Stimulated activated CD8-positive, alpha-beta memory T cell treated with anti-CD3 and anti-CD28 coated beads, Interleukin-12 subunit alpha, Interleukin-12 subunit beta, amount 100 ng/mL, for 4 hours (primary cell): ENCODE data around the gene MEIS2.

Source experiments
- DNase-seq: peaks from one replicate; pipeline ENCODE4 v3.0.0-alpha.2; 2020; ENCODE audit warnings: low read depth

MEIS2 gene

DNA sequence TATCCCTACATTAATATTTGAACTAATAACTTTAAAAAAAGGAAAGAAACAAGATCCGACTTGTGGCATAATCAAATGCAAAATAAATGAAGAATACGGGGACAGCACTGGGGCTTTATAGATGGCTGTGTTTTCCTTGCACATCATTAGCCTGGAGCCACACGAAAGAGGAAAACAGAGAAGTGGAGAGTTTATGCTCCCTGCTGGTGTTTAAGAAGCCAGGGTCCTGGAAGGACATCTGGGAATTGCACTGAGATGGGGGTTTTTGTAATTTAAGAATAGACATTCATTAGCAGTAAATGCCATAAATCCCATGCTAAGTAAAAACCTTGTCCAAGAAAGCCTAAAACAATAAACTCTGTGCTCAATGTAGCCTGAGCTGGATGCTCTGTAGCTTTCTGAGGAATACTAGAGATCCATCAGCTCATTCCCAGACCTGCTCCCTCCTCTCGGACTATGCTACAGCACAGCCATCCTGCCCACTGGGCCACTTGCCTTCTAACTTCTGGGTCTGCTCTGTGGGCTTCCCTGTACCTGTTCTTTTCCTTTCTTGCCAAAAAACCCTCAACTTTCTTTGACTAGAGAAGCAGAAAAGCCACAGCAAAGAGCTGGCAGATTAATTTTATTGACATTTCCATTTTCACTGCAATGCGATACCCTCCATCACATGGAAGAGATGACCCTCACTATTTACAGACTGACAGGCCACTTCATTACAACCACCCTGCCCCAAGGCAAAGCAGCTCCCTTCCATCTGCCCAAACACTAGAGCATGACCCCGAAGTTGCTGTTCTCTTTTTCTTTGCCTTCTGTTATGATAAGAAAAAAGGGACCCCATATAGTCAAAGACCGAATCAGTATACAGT lies 62.3 kb downstream of the MEIS2 start:
- no peak for DNase-seq

DNA sequence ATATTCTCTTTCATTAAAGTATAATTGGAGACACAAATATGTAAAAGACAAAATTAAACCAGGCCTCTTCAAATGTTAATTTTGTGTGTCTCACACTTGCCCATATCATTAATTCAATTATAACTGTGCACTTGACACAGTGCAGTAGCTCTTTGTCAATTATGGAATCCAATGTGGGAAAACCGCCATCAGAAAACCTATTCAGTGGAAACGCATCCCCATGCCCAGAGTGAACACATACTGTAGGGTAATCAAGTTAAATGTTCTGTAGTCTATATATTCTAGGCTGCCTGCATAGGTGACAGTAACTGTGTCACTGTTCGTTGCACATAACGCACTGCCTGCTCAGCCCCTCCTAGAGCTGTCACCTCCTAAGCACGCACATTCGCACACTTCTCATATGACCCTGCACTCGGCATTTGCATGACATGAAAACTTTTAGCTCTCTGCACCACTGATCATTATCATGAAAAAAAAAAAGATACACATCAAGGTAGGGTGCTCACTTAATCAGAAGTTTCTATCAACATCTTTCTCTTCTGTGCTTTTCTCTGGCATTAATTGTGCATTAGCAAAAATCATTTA lies 63.2 kb downstream of the MEIS2 start:
- DNase-seq: no peak

DNA sequence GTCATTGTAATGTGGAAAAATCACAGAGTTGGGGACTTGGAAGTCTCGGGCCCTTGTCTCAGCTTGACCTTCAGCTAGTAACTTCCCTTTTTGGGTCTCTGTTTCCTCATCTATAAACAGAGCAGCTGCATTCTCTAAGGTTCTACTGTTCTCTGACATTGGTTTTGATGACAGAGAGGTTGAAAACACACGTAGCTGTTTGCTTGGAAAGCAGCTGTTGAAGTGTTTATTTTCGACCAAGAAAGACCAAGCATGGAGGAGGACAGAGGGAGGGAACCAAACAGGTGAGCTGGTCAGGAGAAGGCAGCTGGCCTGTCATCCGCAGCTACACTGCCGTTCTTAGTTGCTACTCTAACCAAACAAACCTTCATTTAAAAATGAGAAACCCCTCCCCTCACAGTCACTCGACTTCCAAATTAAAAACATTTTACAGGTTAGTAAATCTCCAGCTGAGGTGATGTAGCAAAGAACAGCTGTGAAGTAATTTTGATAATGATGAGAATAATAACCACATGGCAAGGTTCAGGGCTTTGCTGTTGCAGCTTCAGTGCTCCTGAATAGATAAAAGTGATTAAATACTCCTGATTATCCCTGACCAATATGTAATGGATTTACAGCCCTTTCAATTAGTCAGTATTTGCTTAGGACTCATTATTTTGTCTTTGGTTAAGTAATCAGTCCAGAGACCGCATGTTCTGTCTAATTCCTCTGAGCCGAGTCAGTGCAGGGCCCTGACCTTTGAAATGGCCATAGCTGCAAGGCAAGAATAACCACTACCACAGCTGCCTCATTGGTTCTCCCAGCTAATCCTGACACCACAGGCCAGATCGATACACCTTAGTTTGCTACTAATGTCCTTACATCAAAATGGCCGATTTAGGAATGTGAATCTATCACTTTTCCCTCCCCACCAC lies 65.3 kb downstream of the MEIS2 start:
- DNase-seq: no peak

DNA sequence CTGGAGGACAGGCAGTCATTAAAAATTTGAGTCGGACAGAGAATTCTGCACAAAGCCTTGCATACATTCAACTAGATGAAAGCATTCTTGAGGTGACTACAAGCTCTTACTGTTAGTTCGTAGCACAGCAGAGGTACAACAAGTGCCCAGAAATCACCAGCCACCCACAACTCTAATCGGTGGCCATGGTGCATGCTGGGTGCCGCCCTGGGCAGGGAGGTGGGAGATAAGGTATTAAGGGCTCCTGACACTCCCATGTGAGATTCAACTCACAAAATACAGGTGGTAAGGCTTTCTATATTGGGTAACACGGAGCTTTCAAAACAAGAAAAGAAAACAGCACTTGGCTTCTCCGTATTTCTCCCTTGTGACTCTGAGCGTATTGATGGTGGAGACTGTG lies 66.0 kb downstream of the MEIS2 start:
- no peak for DNase-seq

DNA sequence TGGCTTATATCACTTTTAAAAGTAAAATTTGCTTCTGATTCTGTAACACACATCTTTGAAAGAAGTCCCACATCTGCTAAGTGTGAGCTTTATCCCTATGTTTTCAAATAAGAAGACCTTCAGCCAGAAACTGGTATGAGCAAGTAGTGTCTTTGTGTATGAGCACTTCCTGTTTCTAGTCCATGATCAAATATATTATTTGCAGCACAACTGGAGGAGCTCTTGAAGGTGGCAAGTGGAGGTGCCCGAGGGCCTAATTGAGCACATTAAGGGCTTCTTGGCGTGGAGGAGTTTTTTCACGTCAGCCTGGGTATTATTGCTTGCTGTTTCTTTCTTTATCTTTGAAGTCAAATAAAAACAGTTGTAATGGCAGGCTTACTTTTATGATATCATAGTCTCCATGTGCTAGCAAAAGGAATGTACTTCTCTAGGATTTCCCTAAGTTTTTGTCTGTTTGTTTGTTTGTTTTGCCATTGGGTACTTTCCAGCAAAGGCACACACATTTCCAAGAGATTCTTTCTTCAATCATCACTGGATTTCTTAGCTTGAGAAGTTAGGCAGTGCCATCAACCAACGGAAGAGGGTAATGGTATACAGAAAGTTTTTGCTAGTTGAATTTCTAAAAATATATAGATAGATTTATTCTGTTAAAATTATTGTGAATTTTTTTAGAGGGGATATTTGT lies 68.1 kb downstream of the MEIS2 start:
- no peak for DNase-seq

DNA sequence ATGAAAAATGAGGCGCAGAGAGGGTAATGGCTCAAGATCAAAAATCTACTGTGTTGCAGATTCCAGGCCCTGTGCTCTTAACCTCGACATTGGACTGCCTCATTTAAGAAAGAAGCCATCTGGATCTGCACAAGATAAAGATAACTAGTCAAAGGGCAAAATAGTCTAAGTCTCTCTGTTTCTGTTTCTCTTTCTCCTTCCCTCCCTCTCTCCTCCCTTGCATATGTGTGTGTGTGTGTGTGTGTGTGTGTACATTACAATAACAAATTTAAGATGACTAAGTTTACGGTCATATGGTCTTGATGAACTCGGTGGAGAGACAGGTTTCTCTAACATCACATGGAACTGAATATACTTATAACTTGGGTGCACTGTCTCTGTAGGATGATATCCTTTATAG lies 69.2 kb downstream of the MEIS2 start:
- DNase-seq: no peak

DNA sequence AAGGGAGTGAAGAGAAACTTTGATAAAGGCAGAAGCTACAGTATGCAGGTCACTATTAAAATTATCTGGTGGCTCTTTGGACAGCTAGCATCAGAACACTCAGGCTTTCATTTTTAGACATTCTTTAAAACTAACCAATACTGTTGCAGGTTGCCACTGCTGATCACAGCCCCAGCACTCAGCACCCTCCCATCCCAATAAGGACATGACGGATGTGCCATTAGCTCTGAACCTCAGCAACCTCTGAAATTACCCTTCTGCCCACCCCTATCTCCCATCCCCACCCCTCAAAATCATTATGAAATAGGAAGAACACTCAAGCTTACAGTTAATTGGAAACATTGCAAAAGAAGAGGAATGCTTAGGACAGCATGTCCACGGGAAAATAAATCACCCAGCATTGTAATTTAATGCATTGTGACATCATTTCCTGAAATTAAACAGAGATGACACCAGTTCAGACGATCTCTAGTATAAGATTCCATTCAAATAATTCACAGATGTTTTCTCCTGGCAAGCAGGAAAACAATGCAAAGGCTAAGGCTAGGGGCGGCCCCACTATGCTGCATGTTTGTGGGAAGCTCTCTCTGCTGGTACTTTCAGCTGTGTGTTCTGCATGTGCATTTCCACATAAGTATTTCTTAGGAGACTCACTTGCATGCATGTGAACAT lies 71.6 kb downstream of the MEIS2 start:
- no peak for DNase-seq

DNA sequence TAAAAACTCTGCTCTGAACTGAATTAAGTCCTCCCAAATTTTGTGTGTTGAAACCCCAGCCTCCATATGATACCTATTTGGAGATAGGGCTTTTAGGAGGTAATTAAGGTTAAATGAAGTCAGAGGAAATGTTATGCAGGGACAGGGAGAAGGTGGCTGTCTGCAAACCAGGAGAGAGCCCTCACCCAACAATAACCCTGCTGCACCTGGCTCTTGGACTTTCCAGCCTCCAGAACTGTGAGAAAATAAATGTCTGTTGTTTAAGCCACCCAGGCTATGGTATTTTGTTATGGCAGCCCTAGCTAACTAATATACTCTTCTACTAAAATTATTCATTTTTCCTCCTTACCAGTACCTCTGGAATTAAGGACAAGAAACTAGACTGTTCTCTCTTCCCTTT lies 79.5 kb downstream of the MEIS2 start:
- DNase-seq: no peak

DNA sequence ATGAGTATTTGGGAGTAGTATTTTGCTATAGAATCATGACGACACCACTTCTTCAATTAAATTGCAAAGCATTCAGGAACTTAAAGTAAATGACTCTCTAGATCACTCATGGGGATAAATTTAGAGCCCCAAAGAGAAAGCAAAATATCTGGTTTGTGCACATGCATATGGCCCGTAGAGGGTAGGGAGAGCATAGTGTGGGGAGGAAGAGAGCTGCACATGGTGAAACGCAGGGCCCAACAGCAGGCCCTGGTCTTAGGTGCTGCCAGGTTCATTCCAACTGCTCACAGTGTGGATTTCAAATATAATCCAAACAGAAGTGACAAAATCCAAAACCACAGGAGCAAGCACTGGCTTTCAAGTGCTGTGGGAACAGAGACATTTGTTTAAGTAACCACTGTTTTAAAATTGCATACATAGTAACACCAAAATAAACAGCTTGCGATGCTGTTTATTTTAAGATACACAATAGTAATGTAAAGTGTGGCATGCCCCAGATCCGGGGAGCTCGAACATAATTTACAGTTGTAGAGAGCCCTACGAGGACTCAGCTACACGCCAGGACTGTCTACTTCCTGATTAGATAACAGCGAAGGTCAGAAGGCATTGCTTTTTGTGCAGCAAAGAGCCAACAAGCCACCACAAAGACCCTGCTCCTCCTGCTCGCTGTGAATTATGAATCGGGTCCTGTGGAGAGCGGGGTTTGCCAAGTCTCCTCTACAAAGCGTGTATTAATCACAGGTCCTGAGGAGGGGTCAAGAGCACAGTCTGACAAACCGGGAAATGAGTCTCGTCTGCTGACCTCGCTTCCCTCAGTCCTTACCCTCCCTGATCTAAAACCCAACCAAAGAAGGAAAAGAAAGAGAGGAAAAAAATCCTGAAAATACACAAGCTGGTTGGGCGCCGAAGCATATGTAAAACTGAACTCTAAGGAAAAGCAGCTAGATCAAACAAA lies 80.6 kb downstream of the MEIS2 start:
- no peak for DNase-seq

DNA sequence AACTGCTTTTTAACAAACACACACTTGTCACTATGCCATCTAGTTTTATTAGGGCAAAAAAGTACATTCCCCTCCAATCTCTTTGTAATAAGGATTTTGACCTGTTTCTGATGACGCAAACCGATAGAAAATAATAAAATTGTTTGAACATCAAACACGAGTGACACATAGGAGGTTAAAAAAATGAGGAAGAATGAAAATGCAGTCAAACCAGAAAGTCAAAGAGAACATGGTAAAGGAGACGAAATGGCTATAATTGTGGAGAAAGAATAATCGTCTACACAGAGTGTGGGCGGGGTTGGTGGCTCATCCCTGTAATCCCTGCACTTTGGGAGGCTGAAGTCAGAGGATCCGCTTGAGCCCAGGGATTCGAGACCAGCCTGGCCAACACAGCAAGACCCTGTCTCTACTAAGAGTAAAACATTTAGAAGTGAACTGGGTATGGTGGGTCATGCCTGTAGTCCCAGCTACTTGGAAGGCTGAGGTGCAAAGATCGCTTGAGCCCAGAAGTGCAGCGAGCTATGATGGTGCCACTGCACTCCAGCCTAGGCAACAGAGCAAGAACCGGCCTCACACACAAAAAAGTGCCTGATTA lies 83.2 kb downstream of the MEIS2 start:
- no peak for DNase-seq

DNA sequence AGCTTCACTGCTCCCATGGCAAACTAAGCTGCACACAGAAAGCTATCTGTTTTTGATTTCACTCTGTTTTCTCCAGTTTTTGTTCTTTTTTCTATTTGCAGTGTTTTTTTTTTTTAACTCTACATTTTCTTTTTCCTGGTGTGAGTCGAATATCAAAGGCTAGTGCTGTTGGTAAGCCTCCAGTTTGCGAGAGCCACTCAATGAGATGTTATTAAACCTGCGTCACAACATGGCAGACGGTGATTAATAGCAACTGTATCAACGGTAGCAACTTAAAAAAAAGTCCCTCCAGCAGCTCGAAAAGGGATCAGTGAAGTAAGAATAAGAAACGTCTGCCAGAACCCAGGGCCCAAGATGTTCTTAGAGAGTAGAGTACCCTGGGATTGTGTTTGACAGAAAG lies 84.1 kb downstream of the MEIS2 start:
- DNase-seq: no peak

DNA sequence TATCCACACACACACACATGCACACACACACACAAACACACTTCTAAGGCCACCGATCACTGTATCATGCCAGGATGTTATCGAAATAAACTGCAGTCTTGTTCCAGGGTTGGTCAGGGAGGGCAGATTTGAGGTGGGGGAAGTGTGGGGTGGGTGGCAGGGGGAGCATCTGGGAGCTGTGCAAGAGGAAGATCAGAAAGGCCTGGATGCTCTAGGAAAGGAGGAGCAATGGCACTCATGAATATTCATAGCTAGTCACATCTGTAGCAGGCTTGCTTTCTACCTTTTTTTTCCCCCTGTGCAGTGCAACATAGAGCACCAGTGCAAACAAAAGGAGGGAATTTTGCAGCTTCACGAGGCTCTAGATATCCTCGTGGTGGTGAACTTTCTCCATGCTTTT lies 84.9 kb downstream of the MEIS2 start:
- DNase-seq: no peak

DNA sequence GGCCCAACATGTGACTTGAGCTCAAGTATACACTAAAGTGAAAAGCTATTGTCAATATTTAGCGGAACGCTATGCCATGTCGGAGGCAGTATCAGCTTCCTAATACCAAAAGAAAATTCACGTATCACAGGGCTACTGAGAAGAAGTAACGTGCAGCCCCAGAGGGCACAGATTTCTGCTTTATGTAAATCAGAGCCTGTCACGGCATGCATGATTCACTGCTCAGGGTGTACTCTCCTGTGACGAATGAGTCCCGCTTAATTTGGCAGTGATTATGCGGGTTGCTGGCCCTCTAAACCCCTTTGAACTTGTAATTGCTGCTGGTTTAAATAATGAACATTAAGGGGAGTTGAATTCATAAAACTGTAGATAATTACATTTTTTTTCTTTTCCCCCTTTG lies 85.3 kb downstream of the MEIS2 start:
- no peak for DNase-seq

DNA sequence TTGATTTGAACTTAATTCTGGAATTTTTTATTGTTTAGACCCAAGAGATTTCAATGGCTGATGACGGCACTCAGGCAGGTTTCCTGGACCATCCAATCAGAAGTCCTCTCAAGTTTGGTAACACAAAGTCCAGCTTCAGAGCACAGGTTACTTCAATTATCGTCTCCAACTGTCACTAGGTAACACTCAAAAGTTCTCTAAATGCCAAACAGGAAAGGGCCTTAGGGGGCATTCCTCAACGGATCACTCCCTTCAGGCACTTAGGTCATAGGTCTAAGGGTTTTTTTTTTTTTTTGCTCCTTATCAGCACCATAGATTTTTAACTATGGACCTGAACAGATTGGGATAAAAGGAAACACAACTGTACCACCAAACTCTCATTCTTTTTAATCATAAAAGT lies 85.8 kb downstream of the MEIS2 start:
- DNase-seq: no peak

DNA sequence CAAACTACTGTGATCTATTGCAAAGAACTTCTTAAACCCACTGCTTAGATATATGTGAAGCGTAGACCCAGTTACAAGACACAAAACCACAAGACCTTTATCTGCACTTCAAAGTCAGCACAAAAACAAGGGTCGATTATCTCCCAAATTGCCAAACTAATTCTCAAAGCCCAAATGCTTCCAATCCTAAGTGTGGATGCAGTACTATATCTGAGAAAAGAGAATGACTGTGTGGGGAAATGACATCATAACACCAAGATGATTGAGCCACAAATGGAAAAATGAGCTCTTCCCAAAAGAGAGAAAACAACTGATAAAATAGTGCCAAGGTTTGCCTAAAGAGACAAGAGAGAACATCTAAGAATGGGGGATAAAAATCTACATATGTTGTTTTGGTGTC lies 86.2 kb downstream of the MEIS2 start:
- no peak for DNase-seq

DNA sequence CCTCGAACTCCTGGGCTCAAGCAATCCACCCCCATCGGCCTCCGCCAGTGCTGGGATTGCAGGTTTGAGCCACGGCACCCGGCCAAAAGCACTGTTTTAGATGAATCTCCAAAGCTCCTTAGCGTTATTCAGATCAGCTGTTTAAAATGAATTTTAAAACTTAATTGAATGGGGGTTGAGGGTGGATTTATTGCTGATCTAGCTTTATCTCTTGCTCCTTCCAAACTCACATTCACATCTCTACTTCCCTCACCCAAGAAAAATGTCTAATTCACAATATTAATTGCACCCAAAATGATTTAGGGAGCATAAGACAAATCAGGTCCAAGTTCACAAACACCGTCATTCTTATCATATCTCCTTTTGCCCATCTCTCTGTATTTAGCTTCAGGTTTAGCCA lies 89.8 kb downstream of the MEIS2 start:
- DNase-seq: no peak

DNA sequence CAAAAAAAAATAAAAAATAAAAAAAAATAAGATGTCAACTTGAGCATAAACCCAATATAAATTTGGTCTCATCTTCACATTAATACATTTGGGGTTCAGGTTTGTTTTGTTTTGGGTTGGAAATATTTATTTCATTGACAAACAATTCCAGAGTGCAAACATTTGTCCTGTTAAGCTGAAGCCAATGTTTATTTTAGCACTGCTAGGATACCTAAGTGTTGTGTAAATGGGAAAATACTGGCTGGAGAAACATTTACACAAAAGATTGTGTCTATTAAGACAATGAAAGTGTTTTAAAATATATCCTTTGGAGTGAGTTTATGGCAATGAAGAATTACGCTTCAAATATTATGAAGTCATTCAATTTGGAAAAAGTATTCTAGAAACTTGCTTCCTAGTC lies 91.1 kb downstream of the MEIS2 start:
- DNase-seq: no peak

DNA sequence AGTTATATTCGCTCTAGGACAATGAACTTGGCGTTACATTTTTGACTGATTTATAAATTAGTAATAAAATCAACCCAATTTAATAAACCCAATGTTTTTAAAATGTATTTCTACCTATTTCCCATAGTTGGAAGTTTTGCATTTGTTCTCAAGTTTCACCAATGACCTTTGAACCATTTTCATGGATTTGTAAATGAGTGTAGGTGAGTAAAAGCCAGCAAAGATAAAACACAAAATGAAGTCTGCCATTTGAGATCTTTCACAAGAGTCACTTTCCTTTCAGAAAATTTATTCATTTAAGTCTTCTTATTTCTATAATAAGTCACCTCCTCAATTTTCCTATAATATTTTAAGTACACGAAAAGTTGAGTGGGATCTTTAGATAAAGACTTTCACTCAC lies 92.1 kb downstream of the MEIS2 start:
- no peak for DNase-seq

DNA sequence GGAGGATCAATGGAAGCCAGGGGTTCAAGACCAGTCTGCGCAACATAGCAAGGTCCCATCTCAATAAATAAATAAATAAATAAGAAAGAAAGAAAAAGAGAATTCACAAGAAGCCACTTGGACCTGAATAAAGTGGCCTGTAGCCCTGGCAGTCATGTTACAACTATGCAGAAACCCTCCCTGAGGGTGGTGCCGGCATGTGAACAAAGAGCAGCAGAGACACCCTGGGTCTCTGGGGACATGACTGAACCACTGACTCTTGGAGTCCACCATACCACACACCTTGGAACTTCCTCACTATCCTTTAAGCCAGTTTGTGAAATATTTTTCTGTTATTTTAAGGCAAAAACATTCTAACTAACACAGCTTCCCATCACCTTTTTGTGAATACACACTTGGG lies 93.0 kb downstream of the MEIS2 start:
- no peak for DNase-seq
